K562 (cell line): ENCODE data around the gene DPEP2. TPM values are rescaled to one million over a fixed set of nuclear protein-coding genes. Genes with fewer than 3 reads are reported as not detected.

ENCODE experiments used
- CSDE1 ChIP-seq, 2 experiments: fragments of 450-650 bp; IDR thresholded peaks; 2 replicates each; pipeline ENCODE4 v1.6.1; 2016; ENCODE audit warnings: mild to moderate bottlenecking in 1 of 2
- FOS ChIP-seq: IDR thresholded peaks from 3 replicates; pipeline ENCODE4 v1.6.1; 2011; ENCODE audit not compliant: insufficient read length; ENCODE audit errors: extremely low read depth
- FOXP1 ChIP-seq: sonication (generic); formaldehyde crosslinking; IDR thresholded peaks from 2 replicates; pipeline ENCODE4 v1.8.0; 2022; ENCODE audit warnings: mild to moderate bottlenecking, missing genetic modification reagents
- HNRNPLL ChIP-seq: fragments of 200-400 bp; formaldehyde crosslinking; IDR thresholded peaks from 2 replicates; pipeline ENCODE4 v1.6.1; 2017; ENCODE audit warnings: low read length, low read depth, mild to moderate bottlenecking; ENCODE audit not compliant: poor library complexity, severe bottlenecking
- HNRNPUL1 ChIP-seq: fragments of 200-400 bp; formaldehyde crosslinking; IDR thresholded peaks from 2 replicates; pipeline ENCODE4 v1.6.1; 2017; ENCODE audit warnings: low read length
- KLF6 ChIP-seq: fragments of 250-450 bp; sonication (Bioruptor Pico); IDR thresholded peaks from 2 replicates; pipeline ENCODE4 v1.4.0; 2020; ENCODE audit warnings: mild to moderate bottlenecking, moderate library complexity, borderline replicate concordance
- MECOM ChIP-seq: fragments of 250-450 bp; sonication (Bioruptor Pico); IDR thresholded peaks from 2 replicates; pipeline ENCODE4 v1.8.0; 2022; ENCODE audit warnings: inconsistent platforms
- NCOA6 ChIP-seq: fragments of 450-650 bp; IDR thresholded peaks from 2 replicates; pipeline ENCODE4 v1.6.1; 2017; ENCODE audit warnings: mild to moderate bottlenecking
- NRF1 ChIP-seq, 2 experiments: fragments of 450-650 bp; IDR thresholded peaks in 1 of 2; conservative IDR thresholded peaks in 1 of 2; 2 replicates each; pipeline ENCODE4 v1.6.1; 2014; ENCODE audit warnings: mild to moderate bottlenecking in 2 of 2
- PCBP1 ChIP-seq: fragments of 200-400 bp; formaldehyde crosslinking; IDR thresholded peaks from 2 replicates; pipeline ENCODE4 v1.6.1; 2018; ENCODE audit warnings: mild to moderate bottlenecking, low read depth, low read length; ENCODE audit not compliant: poor library complexity, severe bottlenecking
- PHB ChIP-seq: fragments of 250-450 bp; sonication (Bioruptor Pico); IDR thresholded peaks from 2 replicates; pipeline ENCODE4 v1.5.0; 2021
- RBM14 ChIP-seq: fragments of 200-400 bp; formaldehyde crosslinking; IDR thresholded peaks from 2 replicates; pipeline ENCODE4 v1.6.1; 2018; ENCODE audit warnings: low read depth, mild to moderate bottlenecking, low read length, moderate library complexity, borderline replicate concordance; ENCODE audit not compliant: insufficient read depth
- TEAD1 ChIP-seq, 2 experiments: fragments of 450-650 bp in 1 of 2; sonication (generic) in 1 of 2; formaldehyde crosslinking; IDR thresholded peaks; 2 replicates each; pipeline versions ENCODE4 v1.4.0 to v1.8.0; 2020 to 2022; ENCODE audit warnings: mild to moderate bottlenecking in 2 of 2, missing genetic modification reagents in 1 of 2
- TEAD4 ChIP-seq, 2 experiments: sonication (generic) in 1 of 2; formaldehyde crosslinking in 1 of 2; IDR thresholded peaks; 2 replicates each; pipeline versions ENCODE4 v1.6.1 to v1.8.0; 2012 to 2022; ENCODE audit warnings: borderline replicate concordance in 1 of 2, inconsistent platforms in 1 of 2, low read length in 1 of 2, mild to moderate bottlenecking in 1 of 2, missing genetic modification reagents in 1 of 2
- ZBTB17 ChIP-seq: fragments of 450-650 bp; formaldehyde crosslinking; IDR thresholded peaks from 2 replicates; pipeline ENCODE4 v1.4.0; 2020; ENCODE audit warnings: mild to moderate bottlenecking
- ZNF124 ChIP-seq: sonication (generic); formaldehyde crosslinking; IDR thresholded peaks from 2 replicates; pipeline ENCODE4 v1.8.1; 2022; ENCODE audit warnings: missing genetic modification reagents
- ZNF165 ChIP-seq: fragments of 250-450 bp; sonication (Bioruptor Pico); IDR thresholded peaks from 2 replicates; pipeline ENCODE4 v1.4.0; 2020; ENCODE audit warnings: borderline replicate concordance
- ZNF699 ChIP-seq: fragments of 250-450 bp; sonication (Bioruptor Pico); IDR thresholded peaks from 2 replicates; pipeline ENCODE4 v1.8.0; 2021; ENCODE audit warnings: mild to moderate bottlenecking, moderate library complexity; ENCODE audit not compliant: insufficient replicate concordance
- ZNF76 ChIP-seq: fragments of 250-450 bp; sonication (Bioruptor Pico); IDR thresholded peaks from 2 replicates; pipeline ENCODE4 v1.4.0; 2020; ENCODE audit warnings: mild to moderate bottlenecking, moderate library complexity, borderline replicate concordance
- polyA plus RNA-seq, 8 experiments: library from polyadenylated mRNA; depleted of rRNA in 4 of 8; stranded (reverse) in 5 of 8; unstranded in 3 of 8; fragments of >200 nt; fragmentation: Nextera tagmentation in 2 of 8; fragmentation: Illumina TruSeq in 1 of 8; extraction: Ambion mirVana in 2 of 8; extraction: Trizol in 1 of 8; gene quantifications; 2 replicates each; pipeline versions ENCODE4 v1.2.1 to v1.2.3, GENCODE V29; 2011 to 2014; ENCODE audit warnings: inconsistent platforms in 1 of 8, missing spikeins in 1 of 8
- total RNA-seq, 7 experiments: library from RNA; depleted of rRNA in 6 of 7; stranded (reverse); fragments of >200 nt in 6 of 7; fragmentation: Illumina TruSeq in 2 of 7; extraction: Trizol in 2 of 7; gene quantifications; 2 replicates each; pipeline versions ENCODE4 v1.2.1 to v1.2.3, GENCODE V29; 2011 to 2021; ENCODE audit warnings: low replicate concordance in 1 of 7
- TF ChIP-seq, protein P1 (sequence below): sonication (generic); formaldehyde crosslinking; IDR thresholded peaks from 2 replicates; pipeline ENCODE4 v1.8.1; 2023; ENCODE audit warnings: missing genetic modification reagents, mild to moderate bottlenecking, borderline replicate concordance
- TF ChIP-seq, protein P2 (sequence below): fragments of 150-350 bp; conservative IDR thresholded peaks from 2 replicates; pipeline ENCODE4 v1.6.1; 2014; ENCODE audit warnings: low read length

Gene DPEP2
- total and polyA plus RNA-seq, 9 of the 15 experiments (the other 6 are each of a cell fraction or from before 2014, with no cell fraction given) = 0.14 to 1.2 (median 0.38) TPM

DNA sequence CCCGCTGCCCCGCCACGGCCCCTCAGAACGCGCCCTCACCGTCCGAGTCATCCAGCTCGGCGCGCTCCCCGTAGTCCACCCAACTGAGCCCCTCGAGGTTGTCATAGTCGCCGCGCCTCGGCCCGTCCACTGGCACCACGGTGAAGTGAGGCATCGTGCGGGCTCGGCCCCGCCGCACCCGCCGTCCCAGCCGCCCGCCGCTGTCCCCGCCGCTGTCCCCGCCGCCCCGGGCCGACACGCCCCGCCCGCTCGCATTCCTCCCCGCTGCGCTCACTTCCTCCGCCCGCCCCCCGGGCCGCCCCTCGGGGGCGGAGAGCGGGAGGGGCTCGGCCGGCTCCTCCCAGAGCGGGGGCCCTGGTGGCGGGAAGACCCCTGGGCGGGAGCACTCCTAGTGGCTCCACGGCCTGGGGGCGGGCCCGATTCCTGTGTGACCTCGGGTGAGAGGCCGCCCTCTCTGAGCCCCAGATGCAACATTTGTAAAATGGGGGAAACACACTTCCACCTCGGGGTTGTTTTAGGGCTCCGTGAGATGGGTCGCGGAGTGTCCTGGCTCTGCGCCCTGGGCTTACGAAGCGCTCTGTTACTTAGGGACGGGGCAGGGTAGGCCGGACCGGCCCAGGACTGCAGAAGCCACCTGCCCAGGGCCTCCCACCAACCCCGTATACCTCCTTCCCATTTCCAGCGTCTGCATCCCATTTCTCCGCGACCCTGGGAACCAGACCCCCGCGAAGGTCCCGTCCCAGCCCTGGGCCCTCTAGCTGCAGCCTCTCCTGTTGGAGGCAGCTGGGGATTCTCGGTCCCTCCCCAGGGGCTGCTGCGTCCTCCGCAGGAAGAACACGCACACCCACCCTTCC, 30.7 kb downstream of the DPEP2 start, which contains the start of gene SLC12A4 (continued):
- TF ChIP-seq TEAD4 (IDR thresholded peaks at IDR 0.05; ENCODE audit: low read length) = peak; percentile 49; the same call in 1 of the 2 replicates
- TF ChIP-seq TEAD4 (CRISPR knock-in tag; IDR thresholded peaks at IDR 0.05; ENCODE audit: borderline replicate concordance) = no peak
- peak; percentile 56 to 67 for TF ChIP-seq NRF1 (conservative IDR thresholded peaks at IDR 0.05 in 1 of 2, IDR thresholded peaks at IDR 0.05 in 1 of 2)
- TF ChIP-seq TEAD1 (CRISPR knock-in tag; IDR thresholded peaks at IDR 0.05) = peak; percentile 67 to 97
- no peak for TF ChIP-seq RBM14
- TF ChIP-seq FOXP1 (CRISPR knock-in tag) = 0 out of 2 replicates have a peak, but pooled peaks have one; percentile 49
- peak; percentile 94 for TF ChIP-seq PCBP1
- no peak for TF ChIP-seq MECOM (CRISPR knock-in tag)
- no peak for TF ChIP-seq ZNF165 (CRISPR knock-in tag)
- TF ChIP-seq ZNF699 (CRISPR knock-in tag) = no peak
- no peak for TF ChIP-seq FOS
- no peak for TF ChIP-seq KLF6 (CRISPR knock-in tag)
- TF ChIP-seq PHB = no peak
- no peak for TF ChIP-seq ZNF124 (CRISPR knock-in tag)
- TF ChIP-seq CSDE1 (IDR thresholded peaks at IDR 0.05) = no peak
- TF ChIP-seq HNRNPUL1 = no peak
- no peak for TF ChIP-seq HNRNPLL
- TF ChIP-seq, protein P1, sequence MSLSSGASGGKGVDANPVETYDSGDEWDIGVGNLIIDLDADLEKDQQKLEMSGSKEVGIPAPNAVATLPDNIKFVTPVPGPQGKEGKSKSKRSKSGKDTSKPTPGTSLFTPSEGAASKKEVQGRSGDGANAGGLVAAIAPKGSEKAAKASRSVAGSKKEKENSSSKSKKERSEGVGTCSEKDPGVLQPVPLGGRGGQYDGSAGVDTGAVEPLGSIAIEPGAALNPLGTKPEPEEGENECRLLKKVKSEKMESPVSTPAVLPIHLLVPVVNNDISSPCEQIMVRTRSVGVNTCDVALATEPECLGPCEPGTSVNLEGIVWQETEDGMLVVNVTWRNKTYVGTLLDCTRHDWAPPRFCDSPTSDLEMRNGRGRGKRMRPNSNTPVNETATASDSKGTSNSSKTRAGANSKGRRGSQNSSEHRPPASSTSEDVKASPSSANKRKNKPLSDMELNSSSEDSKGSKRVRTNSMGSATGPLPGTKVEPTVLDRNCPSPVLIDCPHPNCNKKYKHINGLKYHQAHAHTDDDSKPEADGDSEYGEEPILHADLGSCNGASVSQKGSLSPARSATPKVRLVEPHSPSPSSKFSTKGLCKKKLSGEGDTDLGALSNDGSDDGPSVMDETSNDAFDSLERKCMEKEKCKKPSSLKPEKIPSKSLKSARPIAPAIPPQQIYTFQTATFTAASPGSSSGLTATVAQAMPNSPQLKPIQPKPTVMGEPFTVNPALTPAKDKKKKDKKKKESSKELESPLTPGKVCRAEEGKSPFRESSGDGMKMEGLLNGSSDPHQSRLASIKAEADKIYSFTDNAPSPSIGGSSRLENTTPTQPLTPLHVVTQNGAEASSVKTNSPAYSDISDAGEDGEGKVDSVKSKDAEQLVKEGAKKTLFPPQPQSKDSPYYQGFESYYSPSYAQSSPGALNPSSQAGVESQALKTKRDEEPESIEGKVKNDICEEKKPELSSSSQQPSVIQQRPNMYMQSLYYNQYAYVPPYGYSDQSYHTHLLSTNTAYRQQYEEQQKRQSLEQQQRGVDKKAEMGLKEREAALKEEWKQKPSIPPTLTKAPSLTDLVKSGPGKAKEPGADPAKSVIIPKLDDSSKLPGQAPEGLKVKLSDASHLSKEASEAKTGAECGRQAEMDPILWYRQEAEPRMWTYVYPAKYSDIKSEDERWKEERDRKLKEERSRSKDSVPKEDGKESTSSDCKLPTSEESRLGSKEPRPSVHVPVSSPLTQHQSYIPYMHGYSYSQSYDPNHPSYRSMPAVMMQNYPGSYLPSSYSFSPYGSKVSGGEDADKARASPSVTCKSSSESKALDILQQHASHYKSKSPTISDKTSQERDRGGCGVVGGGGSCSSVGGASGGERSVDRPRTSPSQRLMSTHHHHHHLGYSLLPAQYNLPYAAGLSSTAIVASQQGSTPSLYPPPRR (CRISPR knock-in tag) = no peak
- no peak for TF ChIP-seq ZBTB17 (CRISPR knock-in tag)
- TF ChIP-seq NCOA6 = no peak
- no peak for TF ChIP-seq ZNF76
- TF ChIP-seq, protein P2, sequence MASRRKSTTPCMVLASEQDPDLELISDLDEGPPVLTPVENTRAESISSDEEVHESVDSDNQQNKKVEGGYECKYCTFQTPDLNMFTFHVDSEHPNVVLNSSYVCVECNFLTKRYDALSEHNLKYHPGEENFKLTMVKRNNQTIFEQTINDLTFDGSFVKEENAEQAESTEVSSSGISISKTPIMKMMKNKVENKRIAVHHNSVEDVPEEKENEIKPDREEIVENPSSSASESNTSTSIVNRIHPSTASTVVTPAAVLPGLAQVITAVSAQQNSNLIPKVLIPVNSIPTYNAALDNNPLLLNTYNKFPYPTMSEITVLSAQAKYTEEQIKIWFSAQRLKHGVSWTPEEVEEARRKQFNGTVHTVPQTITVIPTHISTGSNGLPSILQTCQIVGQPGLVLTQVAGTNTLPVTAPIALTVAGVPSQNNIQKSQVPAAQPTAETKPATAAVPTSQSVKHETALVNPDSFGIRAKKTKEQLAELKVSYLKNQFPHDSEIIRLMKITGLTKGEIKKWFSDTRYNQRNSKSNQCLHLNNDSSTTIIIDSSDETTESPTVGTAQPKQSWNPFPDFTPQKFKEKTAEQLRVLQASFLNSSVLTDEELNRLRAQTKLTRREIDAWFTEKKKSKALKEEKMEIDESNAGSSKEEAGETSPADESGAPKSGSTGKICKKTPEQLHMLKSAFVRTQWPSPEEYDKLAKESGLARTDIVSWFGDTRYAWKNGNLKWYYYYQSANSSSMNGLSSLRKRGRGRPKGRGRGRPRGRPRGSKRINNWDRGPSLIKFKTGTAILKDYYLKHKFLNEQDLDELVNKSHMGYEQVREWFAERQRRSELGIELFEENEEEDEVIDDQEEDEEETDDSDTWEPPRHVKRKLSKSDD = no peak
